ENCODE measurements around the gene SFR1. TPM values are rescaled to one million over a fixed set of nuclear protein-coding genes. Genes with fewer than 3 reads are reported as not detected.

SFR1 gene
- total RNA-seq, 1 donor from 2014 or later = 12.8 TPM

DNA sequence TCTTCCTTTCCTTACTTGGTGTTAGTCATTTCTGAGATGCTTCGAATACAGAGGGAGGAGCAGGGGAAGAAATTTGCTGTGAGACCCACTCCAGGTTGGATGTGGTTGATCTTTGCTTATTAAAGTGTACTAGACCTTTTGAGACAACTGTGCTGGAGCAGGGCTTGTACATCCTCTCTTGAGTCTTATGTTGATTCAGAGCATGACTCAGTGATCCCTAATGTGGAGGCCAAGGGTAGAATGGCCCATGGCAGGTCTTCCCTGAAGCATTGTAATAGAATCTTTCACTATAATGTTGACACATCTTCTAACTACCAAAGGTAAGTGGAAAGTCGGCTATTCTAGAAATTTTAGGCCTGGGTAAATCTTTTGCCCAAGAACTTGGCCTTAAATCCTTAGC is 17.0 kb upstream of the SFR1 start:
- Histone ChIP-seq H3K4me3 (ENCODE audit: low read depth, low read length) (no peak overlapping the region), H3K27me3 (ENCODE audit: control insufficient read depth, insufficient read depth, low read length) (no peaks in the 10 kb centered on the region), H3K36me3 (ENCODE audit: control insufficient read depth, insufficient read depth, low read length) (no peaks in the 10 kb centered on the region)
- DNase-seq (ENCODE audit: low read depth) = no peak
- TF ChIP-seq, protein P1, sequence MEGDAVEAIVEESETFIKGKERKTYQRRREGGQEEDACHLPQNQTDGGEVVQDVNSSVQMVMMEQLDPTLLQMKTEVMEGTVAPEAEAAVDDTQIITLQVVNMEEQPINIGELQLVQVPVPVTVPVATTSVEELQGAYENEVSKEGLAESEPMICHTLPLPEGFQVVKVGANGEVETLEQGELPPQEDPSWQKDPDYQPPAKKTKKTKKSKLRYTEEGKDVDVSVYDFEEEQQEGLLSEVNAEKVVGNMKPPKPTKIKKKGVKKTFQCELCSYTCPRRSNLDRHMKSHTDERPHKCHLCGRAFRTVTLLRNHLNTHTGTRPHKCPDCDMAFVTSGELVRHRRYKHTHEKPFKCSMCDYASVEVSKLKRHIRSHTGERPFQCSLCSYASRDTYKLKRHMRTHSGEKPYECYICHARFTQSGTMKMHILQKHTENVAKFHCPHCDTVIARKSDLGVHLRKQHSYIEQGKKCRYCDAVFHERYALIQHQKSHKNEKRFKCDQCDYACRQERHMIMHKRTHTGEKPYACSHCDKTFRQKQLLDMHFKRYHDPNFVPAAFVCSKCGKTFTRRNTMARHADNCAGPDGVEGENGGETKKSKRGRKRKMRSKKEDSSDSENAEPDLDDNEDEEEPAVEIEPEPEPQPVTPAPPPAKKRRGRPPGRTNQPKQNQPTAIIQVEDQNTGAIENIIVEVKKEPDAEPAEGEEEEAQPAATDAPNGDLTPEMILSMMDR (IDR thresholded peaks at IDR 0.05; ENCODE audit: insufficient read depth, low read length, poor library complexity, severe bottlenecking) = no peak

DNA sequence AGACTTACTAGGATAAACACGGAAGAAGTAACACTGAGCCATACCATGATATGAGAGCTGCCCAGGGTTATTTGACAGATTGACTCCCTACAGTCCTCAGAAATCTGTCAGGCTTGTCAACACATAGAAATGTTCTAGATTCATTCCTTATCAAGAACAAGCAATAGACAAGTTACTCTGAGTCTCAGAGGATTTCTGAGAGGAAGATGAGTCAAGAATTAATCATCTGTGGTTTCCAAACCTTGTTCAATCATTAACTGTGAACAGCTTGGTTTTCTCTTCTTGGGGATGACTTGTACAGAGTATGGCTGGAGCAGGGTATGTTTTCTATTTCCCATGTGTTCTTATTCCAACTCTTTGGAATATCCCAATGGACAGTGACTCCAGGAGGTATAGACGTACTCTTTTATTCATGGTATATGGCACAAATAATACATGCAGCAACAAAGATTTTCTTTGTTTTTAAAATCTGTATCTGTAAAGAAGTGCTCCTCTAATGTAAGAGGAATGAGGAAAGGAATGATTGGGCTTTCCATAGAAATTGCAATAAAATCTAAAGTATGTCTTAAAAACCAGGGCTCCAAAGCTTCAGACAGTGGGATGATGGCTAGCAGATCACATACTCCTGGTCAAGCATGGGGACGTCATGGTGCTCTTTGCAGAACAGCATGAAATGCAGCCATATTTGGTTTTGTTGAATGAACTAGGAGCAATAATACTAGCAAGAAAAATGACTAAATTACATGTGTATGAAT is 11.9 kb upstream of the SFR1 start:
- H3K27me3 ChIP-seq (ENCODE audit: control insufficient read depth, insufficient read depth, low read length) = no peaks in the 10 kb centered on the region
- no peak overlapping the region for H3K4me3 ChIP-seq (ENCODE audit: low read depth, low read length)
- no peaks in the 10 kb centered on the region for H3K36me3 ChIP-seq (ENCODE audit: control insufficient read depth, insufficient read depth, low read length)
- TF ChIP-seq, protein P1 (IDR thresholded peaks at IDR 0.05; ENCODE audit: insufficient read depth, low read length, poor library complexity, severe bottlenecking) = no peak
- DNase-seq (ENCODE audit: low read depth) = peak; percentile 81

GRCh38 chr10:104113376-104113956 is 8.5 kb upstream of the SFR1 start:
- TF ChIP-seq, protein P1 (IDR thresholded peaks at IDR 0.05; ENCODE audit: insufficient read depth, low read length, poor library complexity, severe bottlenecking) = no peak
- H3K4me3 ChIP-seq (ENCODE audit: low read depth, low read length) = no peak overlapping the region
- no peak for DNase-seq (ENCODE audit: low read depth)
- no peaks in the 10 kb centered on the region for H3K27me3 ChIP-seq (ENCODE audit: control insufficient read depth, insufficient read depth, low read length)
- H3K36me3 ChIP-seq (ENCODE audit: control insufficient read depth, insufficient read depth, low read length) = no peaks in the 10 kb centered on the region

DNA sequence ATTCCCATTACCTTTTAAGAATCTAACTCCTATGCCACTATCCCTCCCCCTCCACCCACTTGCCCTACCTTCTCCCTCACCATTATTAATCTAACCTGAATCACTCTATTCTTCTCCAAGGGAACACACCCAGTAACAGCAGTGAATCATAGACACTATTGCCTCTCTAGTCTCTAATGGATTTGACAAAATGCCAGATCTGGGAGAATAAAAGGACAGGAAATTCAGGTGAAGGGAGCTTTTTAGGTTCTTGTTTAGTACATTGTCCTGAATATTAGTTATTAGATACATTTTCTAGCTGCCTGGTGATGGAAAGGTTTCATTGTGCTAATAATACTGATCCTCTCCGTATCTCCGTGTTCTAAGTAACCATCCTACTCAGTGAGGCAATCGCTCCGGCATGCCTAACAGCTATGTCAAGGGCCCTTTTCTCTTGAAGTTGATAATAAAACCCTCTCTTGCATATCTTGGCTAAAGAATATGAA is 4.1 kb upstream of the SFR1 start:
- Histone ChIP-seq H3K36me3 (ENCODE audit: control insufficient read depth, insufficient read depth, low read length) (no peaks in the 10 kb centered on the region), H3K4me3 (ENCODE audit: low read depth, low read length) (no peak overlapping the region), H3K27me3 (ENCODE audit: control insufficient read depth, insufficient read depth, low read length) (no peaks in the 10 kb centered on the region)
- TF ChIP-seq, protein P1 (IDR thresholded peaks at IDR 0.05; ENCODE audit: insufficient read depth, low read length, poor library complexity, severe bottlenecking) = no peak
- DNase-seq (ENCODE audit: low read depth) = peak; percentile 64

DNA sequence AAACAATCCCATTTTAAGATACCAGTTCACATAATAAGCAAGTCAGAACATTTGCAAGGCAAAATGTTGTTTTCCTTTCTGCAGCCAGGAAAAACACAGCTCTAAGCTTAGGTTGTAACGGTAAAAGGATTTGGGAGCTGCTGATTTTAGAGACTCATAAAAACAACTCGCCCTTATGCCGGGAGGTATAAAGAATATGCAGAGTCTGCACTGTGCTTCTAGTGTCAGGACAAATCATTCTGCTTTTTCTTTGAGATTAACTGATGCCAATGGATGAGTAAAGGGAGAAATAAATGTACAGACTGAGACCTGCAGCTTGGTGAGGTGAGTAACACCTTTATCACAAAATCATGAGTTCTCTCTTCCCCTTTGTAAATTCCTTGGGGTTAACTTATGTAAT is 2.0 kb upstream of the SFR1 start:
- no peak overlapping the region for H3K4me3 ChIP-seq (ENCODE audit: low read depth, low read length)
- no peaks in the 10 kb centered on the region for H3K36me3 ChIP-seq (ENCODE audit: control insufficient read depth, insufficient read depth, low read length)
- no peak for DNase-seq (ENCODE audit: low read depth)
- TF ChIP-seq, protein P1 (IDR thresholded peaks at IDR 0.05; ENCODE audit: insufficient read depth, low read length, poor library complexity, severe bottlenecking) = no peak
- no peaks in the 10 kb centered on the region for H3K27me3 ChIP-seq (ENCODE audit: control insufficient read depth, insufficient read depth, low read length)
